HUES64 (cell line): ENCODE data around the gene PIGX. TPM values are rescaled to one million over a fixed set of nuclear protein-coding genes. Genes with fewer than 3 reads are reported as not detected.

Source experiments
- H3K27ac ChIP-seq: 2 replicates; pipeline ENCODE4 v1.7.0; 2013; ENCODE audit warnings: low read depth, low read length, inconsistent platforms
- H3K27me3 ChIP-seq: 2 replicates; pipeline ENCODE4 v1.6.1; 2013; ENCODE audit warnings: mild to moderate bottlenecking, low read length; ENCODE audit not compliant: insufficient read depth
- H3K36me3 ChIP-seq: 2 replicates; pipeline ENCODE4 v1.6.1; 2013; ENCODE audit warnings: mild to moderate bottlenecking, low read length; ENCODE audit not compliant: insufficient read depth
- H3K4me1 ChIP-seq: 2 replicates; pipeline ENCODE4 v1.6.1; 2013; ENCODE audit warnings: mild to moderate bottlenecking, low read length, moderate library complexity; ENCODE audit not compliant: insufficient read depth
- H3K4me3 ChIP-seq: 2 replicates; pipeline ENCODE4 v1.5.1; 2013; ENCODE audit warnings: mild to moderate bottlenecking, low read length, moderate library complexity
- H3K9ac ChIP-seq: 2 replicates; pipeline ENCODE4 v1.6.1; 2013; ENCODE audit warnings: mild to moderate bottlenecking, low read depth, low read length
- H3K9me3 ChIP-seq: 2 replicates; pipeline ENCODE4 v1.6.1; 2013; ENCODE audit warnings: low read depth, low read length; ENCODE audit not compliant: insufficient read depth
- WGBS: fragments of 150-250, 120-280 bp; methylation state at CpG from one replicate; pipeline ENCODE4 v1.1.7; 2013; ENCODE audit warnings: missing lambda C conversion rate; 5-methylcytosine and 5-hydroxymethylcytosine counted together
- polyA plus RNA-seq, 2 experiments: library from polyadenylated mRNA; stranded (reverse); fragments of 50-300 nt; gene quantifications; one replicate each; pipeline ENCODE4 v1.2.3, GENCODE V29; 2013

The PIGX gene
- 15.5 TPM for polyA plus RNA-seq (2013, experiment 1 of 2)
- polyA plus RNA-seq (2013, experiment 2 of 2): 12.6 TPM

DNA sequence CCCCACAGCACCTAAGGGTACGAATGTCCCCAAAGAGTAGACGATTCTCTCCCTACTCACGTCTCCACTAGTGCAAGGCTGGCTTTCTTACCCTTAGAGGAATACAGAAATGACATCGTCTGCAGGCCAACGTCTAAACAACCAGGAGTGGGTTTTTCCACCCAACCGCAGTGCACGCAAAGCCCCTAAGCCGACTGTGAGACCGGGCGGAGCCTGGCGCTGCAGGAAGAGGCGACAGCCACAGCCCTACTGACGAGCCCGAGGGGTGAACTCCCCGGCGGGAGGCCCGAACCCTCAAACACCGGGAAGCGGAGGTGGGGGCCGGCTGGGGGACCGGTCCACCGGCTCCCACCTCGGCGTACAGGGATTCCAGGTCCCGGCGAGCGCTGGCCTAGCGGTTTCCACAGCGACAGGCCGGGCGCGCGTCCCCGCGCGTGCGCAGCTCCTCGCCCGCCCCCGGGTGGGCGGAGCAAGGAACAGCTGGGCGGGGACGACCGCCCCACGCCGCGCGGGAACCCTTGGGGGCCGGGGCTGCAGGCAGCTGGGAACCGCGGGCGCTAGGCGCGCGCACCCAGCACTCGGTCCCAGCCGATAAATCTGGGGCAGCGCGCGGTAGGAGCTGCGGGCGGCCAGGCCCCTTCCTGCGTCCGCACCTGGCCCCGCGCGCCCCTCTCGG is at the start of gene PIGX, which contains the start of gene CEP19:
Gene PIGX (plus strand): TSS at position 540 of the 676 bp plus-strand sequence.
Gene CEP19 (minus strand): TSS at position 413 of the 676 bp plus-strand sequence. CDS start 3,593 bp downstream, outside the sequence.
- H3K9ac ChIP-seq: peak within 1 kb of the TSS; percentile 79
- no peak within 1 kb of the TSS for H3K27ac ChIP-seq
- peaks cover 13% of the 10 kb centered on the region for H3K27me3 ChIP-seq
- H3K4me3 ChIP-seq: peak within 1 kb of the TSS; percentile 84
- H3K9me3 ChIP-seq: no peaks in the 10 kb centered on the region
- 1% methylated on average over 68 of the region's 68 CpGs for WGBS
- H3K4me1 ChIP-seq: no peaks in the 10 kb centered on the region
- H3K36me3 ChIP-seq: no peaks in the 10 kb centered on the region

DNA sequence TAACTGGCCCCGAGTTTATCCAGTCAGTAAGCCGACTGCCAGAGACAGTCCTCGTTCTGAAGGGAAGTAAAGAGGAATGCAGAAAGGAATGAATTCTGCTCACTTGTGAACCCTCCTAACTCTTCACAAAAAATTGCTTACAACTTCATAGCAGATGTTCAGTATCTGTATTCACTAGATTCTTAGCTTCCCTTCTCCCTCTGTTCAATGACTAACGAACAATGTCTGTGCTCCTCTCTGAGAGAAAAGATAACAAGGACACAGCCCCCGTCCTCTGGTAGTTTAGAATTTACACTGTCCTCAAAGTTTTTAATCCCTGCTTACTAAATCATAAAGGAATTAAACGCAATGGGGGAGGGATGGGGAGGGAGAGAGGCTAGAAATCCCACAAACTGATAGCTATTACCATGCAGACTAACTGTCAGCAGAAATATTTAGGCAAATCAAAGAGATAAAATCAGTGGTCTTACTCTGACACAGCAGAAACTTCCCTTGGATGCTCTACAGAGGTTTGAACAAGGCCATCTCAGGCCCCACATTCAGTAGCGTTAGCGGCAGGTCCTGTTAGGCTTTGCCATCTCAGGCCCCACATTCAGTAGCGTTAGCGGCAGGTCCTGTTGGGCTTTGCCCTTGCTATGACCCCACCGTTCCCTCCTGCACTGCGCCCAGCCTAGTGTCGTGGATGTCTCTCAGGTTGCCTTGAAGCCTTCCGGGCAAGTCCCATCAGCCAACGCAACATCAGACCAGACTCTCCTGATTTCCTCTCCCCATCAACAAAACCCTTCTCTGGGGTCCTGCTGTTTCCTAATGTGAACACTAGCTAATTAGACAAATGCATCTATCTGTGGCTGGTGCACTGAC is 49.2 kb upstream of the PIGX start:
- WGBS: 82% methylated on average over 13 of the region's 15 CpGs

DNA sequence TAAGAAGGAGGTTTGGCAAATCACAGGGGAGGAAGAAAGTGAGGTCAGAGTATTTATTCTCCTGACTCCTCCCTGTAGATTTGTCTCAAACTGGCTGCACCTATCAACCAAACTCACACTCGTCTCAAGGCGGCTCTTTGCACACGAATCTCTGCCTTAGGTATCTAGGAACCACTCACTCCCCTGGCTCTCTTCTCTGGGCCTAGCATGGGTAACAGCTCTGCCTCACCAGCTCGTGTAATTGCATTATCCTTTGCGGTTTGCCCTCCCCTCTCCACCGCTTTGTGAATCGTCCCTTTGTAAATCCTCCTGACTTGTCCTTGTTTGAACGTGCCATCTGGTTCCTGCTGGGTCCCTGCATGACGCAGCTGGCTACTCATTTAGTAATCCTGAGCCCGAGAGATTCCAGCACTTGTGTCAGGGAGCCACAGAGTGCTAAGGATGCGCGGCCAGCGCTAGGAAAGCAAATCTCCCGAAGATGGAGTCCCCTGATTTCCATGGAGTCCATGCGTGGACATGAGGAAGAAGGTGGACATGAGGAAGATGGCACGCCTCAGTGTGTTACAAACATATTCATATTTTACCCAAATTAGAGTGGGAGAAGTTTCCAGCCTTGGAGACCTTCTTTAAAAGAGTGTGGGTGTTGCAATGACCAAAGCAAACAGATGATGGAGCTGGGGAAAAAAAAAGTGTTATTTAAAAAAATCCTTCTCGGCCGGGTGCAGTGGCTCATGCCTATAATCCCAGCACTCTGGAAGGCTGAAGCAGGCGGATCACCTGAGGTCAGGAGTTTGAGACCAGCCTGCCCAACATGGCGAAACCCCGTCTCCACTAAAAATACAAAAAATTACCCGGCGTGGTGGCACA is 45.9 kb upstream of the PIGX start:
- Histone ChIP-seq H3K9ac (peak overlapping the region; percentile 2), H3K9me3 (no peaks in the 10 kb centered on the region), H3K4me3 (no peak overlapping the region; the same call in 1 of the 2 replicates), H3K4me1 (peaks cover 7% of the 10 kb centered on the region), H3K27ac (peak overlapping the region; percentile 54; the same call in 1 of the 2 replicates), H3K36me3 (no peaks in the 10 kb centered on the region), H3K27me3 (no peaks in the 10 kb centered on the region)
- 26% methylated on average over 22 of the region's 23 CpGs for WGBS

More for the DNA sequence above, 49.2 kb upstream of the PIGX start:
- no peaks in the 10 kb centered on the region for H3K9me3 ChIP-seq
- H3K36me3 ChIP-seq: no peaks in the 10 kb centered on the region
- no peak overlapping the region for H3K9ac ChIP-seq
- peaks cover 7% of the 10 kb centered on the region for H3K4me1 ChIP-seq
- no peaks in the 10 kb centered on the region for H3K27me3 ChIP-seq
- H3K4me3 ChIP-seq: no peak overlapping the region
- no peak overlapping the region for H3K27ac ChIP-seq

DNA sequence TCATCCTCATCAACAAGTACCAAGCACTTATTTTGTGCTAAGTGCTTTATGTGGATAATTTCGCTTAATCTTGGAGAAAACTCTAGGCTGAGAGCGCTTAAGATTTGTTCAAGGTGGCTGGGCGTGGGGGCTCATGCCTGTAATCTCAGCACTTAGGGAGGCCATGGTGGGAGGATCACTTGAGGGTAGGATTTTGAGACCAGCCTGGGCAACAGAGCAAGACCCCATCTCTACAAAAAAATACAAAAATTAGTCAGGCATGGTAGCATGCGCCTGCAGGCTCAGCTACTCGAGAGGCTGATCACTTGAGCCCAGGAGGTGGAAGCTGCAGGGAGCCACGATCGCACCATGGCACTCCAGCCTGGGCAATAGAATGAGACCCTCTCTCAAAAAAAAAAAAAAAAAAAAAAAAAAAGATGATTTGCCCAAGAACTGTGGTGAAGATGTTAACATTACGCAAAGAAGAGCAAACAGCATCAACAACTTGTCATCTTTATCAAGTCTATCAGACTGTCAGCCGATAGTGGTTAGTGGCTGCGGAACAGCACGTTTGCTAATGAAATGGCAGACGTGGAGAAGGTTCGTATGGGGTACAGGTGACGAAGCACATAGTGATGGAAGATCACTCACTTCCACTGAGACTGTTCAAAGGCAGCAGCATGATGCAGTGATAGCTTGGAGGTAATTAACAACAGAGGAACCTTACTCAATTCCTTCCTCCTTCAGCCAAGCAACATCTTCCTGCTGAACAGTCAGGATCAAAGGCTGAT is 44.9 kb upstream of the PIGX start:
- no peak overlapping the region for H3K27ac ChIP-seq
- no peaks in the 10 kb centered on the region for H3K27me3 ChIP-seq
- 93% methylated on average over 14 of the region's 14 CpGs for WGBS

DNA sequence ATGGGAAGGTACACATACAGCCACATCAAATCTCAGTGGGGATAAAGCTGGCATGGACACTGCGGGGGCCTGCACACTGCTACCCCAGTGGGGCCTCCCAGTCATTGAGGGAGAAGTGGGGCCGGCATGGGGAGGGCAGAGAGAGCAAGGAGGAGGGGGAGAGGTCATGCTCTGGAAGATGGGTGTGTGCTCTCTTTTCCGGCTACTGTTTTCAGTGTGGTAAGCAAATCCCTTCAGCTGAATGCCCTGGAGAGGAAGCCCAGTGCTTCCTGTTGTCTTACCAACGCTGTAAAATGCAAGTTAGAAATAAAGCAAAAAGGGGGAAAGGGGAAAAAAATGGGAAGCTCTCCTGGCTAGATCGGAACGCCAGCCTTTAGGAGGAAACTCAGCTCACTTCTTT is 41.8 kb upstream of the PIGX start:
- no peaks in the 10 kb centered on the region for H3K36me3 ChIP-seq
- H3K27me3 ChIP-seq: no peaks in the 10 kb centered on the region
- WGBS: 73% methylated on average over 6 of the region's 6 CpGs
- no peak overlapping the region for H3K9ac ChIP-seq
- H3K9me3 ChIP-seq: no peaks in the 10 kb centered on the region
- H3K4me1 ChIP-seq: peaks cover 7% of the 10 kb centered on the region
- no peak overlapping the region for H3K4me3 ChIP-seq
- H3K27ac ChIP-seq: no peak overlapping the region

More for the DNA sequence above, 44.9 kb upstream of the PIGX start:
- Histone ChIP-seq H3K36me3 (no peaks in the 10 kb centered on the region), H3K9me3 (no peaks in the 10 kb centered on the region), H3K9ac (no peak overlapping the region), H3K4me1 (peaks cover 7% of the 10 kb centered on the region), H3K4me3 (no peak overlapping the region)

DNA sequence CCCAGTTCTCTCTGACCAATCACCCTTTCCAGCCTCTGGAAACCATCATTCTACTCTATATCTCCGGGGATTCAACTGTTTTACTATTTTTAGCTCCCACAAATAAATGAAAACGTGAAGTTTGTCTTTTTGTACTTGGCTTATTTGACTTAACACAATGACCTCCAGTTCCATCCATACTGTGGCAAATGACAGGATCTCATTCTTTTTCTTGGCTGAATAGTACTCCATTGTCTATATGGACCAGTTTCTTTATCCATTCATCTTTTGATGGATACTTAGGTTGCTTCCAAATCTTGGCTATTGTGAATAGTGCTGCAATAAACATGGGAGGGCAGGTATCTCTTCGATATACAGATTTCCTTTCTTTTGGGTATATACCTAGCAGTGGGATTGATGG is 38.5 kb upstream of the PIGX start:
- Histone ChIP-seq H3K27ac (no peak overlapping the region), H3K27me3 (no peaks in the 10 kb centered on the region), H3K4me3 (no peak overlapping the region), H3K9me3 (no peaks in the 10 kb centered on the region), H3K9ac (no peak overlapping the region), H3K36me3 (no peaks in the 10 kb centered on the region), H3K4me1 (peaks cover 11% of the 10 kb centered on the region; the same call in 1 of the 2 replicates)
- WGBS: 96% methylated on average over 3 of the region's 3 CpGs

DNA sequence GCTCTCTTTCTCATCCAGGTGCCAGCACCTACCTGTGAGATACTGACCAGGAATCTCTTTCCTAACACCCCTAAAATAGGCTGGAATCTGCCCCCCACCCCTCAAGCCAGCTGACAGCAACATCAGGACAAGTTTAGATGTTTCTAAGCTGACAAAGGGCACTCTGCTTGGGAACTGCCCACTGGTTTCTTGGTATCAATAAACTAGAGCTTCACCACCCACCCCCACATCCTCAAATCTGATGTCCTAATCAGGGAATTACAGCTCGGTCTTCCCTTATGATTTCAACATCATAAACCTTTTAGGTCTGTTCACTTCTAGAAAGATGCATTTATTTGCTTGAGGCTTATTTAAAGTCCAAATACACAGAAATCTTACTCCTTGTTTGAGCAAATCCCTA is 34.8 kb upstream of the PIGX start:
- H3K36me3 ChIP-seq: no peaks in the 10 kb centered on the region
- H3K27ac ChIP-seq: no peak overlapping the region
- H3K4me3 ChIP-seq: no peak overlapping the region
- no peaks in the 10 kb centered on the region for H3K9me3 ChIP-seq
- H3K4me1 ChIP-seq: peaks cover 11% of the 10 kb centered on the region; the same call in 1 of the 2 replicates
- H3K9ac ChIP-seq: no peak overlapping the region
- 87% methylated on average over 1 of the region's 1 CpG for WGBS
- no peaks in the 10 kb centered on the region for H3K27me3 ChIP-seq

DNA sequence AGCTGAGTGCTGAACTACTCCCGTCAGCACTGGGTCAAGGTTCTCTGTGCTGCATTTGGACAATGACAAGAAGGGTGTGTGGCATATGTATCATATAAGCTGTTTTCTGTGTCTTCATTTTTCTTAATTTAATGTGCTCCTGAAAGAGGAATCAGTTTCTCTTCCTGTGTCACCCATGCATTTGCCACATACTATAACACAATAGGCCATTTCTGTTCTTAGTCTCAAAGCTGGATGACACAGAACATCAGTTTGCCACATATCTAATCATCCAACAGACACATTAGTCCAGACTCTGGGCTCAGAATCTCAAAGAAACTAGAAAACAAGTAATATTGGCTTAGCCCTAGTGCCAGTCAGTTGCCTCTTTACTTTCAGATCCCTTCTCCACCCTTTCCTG is 34.2 kb upstream of the PIGX start:
- Histone ChIP-seq H3K9ac (no peak overlapping the region), H3K4me1 (peaks cover 11% of the 10 kb centered on the region; the same call in 1 of the 2 replicates), H3K4me3 (no peak overlapping the region), H3K27ac (no peak overlapping the region), H3K9me3 (no peaks in the 10 kb centered on the region), H3K27me3 (no peaks in the 10 kb centered on the region), H3K36me3 (no peaks in the 10 kb centered on the region)
- WGBS: 50% methylated on average over 1 of the region's 1 CpG

DNA sequence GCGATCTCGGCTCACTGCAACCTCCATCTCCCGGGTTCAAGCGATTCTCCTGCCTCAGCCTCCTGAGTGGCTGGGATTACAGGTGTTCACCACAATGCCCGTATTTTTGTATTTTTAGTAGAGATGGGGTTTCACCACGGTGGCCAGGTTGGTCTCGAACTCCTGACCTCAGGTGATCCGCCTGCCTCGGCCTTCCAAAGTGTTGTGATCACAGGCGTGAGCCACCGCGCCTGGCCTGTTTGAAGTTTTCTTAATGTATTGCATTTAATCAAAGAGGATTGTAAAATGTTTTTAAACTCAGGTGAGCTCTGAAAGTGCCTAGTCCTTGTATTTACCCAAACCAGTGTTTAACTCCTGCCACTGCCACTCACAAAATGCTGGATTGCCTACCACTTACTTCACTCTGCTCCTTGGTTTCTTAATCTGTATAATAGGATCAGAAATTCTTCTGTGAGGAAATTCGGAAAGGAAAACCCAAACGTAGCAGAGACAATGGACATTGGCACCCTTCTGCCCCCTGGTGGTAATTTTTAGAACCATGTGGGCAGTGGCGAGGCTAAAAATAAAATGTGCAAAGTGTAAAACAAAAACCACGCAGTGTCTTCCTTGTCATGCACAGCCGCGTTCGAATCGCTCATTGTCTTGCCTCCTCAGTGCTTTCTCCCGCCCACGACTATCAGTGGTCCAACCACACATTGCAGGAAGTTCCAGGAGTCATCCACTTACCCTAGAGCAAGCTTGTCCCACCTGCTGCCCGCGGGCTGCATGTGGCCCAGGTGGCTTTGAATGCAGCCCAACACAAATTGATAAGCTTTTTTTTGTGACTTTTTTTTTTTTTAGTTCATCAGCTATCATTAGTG is 27.4 kb upstream of the PIGX start:
- Histone ChIP-seq H3K36me3 (no peaks in the 10 kb centered on the region), H3K9ac (no peak overlapping the region), H3K27ac (no peak overlapping the region; the same call in 1 of the 2 replicates), H3K9me3 (no peaks in the 10 kb centered on the region), H3K4me1 (no peaks in the 10 kb centered on the region), H3K27me3 (no peaks in the 10 kb centered on the region), H3K4me3 (no peak overlapping the region)
- 55% methylated on average over 24 of the region's 24 CpGs for WGBS
